NCI-H446 (cell line): ENCODE measurements around the gene CNPY4.

Source experiments
- DNase-seq, 2 experiments: peaks; one replicate each; lab custom pipeline; 2025; lab: John Stamatoyannopoulos, UW

The CNPY4 gene

GRCh38 chr7:100167912-100168323, 48.5 kb downstream of the CNPY4 start:
- DNase-seq, result no peak

- no peak for DNase-seq
These were observed 49.9 kb downstream of the CNPY4 start for GRCh38 chr7:100169147-100169850.

- DNase-seq, result no peak
These were observed 50.9 kb downstream of the CNPY4 start for GRCh38 chr7:100170101-100170897.

DNA sequence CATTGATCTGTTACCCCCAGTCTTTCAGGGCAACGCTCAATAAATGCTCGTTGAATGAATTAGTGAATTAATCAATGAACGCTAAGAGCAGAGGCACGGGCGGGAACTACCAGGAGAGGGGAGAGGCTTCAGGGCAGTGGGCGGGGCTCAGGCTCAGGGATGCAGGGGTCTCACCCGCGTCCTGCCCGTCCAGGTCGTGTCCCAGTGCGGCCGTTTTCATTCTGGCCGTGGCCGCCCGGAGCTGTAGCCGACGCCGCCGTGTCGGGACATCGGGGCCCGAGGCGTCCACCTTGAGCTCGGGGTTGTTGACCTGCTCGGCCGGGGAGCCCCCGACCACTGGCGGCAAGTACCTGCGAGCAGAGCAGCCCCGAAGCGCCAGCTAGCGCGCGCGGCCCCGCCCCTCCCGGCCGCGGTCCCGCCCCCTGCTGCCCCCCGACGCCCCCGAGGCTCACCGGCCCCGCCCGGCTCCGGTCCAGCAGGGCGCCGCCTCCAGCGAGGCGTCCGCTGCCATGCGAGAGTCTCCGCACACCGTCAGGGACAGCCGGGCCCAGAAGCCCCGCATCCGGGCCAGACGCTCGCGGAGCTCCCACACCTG, 51.8 kb downstream of the CNPY4 start:
- no peak for DNase-seq

DNA sequence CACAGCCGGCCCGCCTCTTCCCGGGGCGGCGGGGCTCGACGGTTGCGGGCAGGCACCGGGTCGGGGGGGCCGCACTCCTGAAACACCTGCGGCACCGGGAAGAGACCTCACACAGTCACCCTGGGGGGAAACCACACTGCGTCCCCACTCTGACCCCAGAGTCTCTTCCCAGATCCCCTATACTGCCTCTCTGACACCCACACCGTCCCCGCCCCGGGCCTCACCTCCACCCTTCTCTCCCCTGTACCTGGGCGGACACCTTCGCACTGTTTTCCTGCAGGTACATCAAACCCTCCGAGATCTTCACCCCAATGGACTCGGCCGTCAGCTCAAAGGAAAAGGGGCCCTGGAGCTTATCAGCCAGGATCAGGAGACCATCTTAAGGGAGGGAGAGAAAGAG, 52.4 kb downstream of the CNPY4 start:
- no peak for DNase-seq

- no peak for DNase-seq
These were observed 54.5 kb downstream of the CNPY4 start for GRCh38 chr7:100173806-100174495.

DNA sequence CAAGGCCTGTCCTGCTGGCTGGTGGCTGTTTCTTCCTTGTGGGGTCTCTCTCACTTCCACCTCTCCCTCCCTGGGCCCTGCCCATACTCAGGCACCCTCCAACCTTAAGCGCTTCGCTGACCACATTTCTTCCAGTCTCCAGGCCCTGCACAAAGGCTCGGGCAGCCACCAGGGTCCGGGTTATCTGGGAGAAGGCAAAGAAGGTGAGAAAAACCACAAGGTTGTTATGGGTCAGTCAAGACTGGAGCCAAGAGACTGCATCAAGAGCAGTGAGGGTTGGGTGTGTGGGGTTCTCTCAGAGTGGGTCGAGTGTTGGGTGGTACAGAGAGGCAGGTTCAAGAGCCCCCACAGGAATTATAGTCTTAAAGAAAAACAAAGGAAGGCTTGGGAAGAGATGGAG, 55.1 kb downstream of the CNPY4 start:
- DNase-seq, result no peak
